GM19238 (cell line): ENCODE data around the gene EPB41L4A.

Experiments used
- DNase-seq: peaks from one replicate; pipeline ENCODE4 v3.0.0; 2011; ENCODE audit warnings: low spot score; ENCODE audit not compliant: insufficient read length

Gene EPB41L4A

GRCh38 chr5:112161392-112161748 is 257.7 kb downstream of the EPB41L4A start:
- DNase-seq, result no peak

GRCh38 chr5:112160652-112161391 is 258.3 kb downstream of the EPB41L4A start:
- peak; percentile 58 for DNase-seq

- DNase-seq, result no peak
These were observed 259.6 kb downstream of the EPB41L4A start for GRCh38 chr5:112159435-112159834.

GRCh38 chr5:112156211-112156610 is 262.9 kb downstream of the EPB41L4A start:
- no peak for DNase-seq

- no peak for DNase-seq
These were observed 264.0 kb downstream of the EPB41L4A start for GRCh38 chr5:112154940-112155686.

- DNase-seq, result no peak
These were observed 269.4 kb downstream of the EPB41L4A start for GRCh38 chr5:112149727-112150126.

GRCh38 chr5:112146323-112147226 is 272.5 kb downstream of the EPB41L4A start:
- DNase-seq, result no peak

- no peak for DNase-seq
These were observed 275.4 kb downstream of the EPB41L4A start for GRCh38 chr5:112143690-112144089.

- no peak for DNase-seq
These were observed 276.3 kb downstream of the EPB41L4A start for GRCh38 chr5:112142769-112143270.

- DNase-seq, result no peak
These were observed 277.5 kb downstream of the EPB41L4A start for GRCh38 chr5:112141582-112141981.

- no peak for DNase-seq
These were observed 280.6 kb downstream of the EPB41L4A start for GRCh38 chr5:112138526-112138925.

GRCh38 chr5:112136773-112137172 is 282.3 kb downstream of the EPB41L4A start:
- DNase-seq, result no peak

- no peak for DNase-seq
These were observed 291.2 kb downstream of the EPB41L4A start for GRCh38 chr5:112127861-112128260.

- no peak for DNase-seq
These were observed 292.1 kb downstream of the EPB41L4A start for GRCh38 chr5:112126982-112127381.

- DNase-seq, result no peak
These were observed 293.2 kb downstream of the EPB41L4A start for GRCh38 chr5:112125903-112126302.

GRCh38 chr5:112124788-112125187 is 294.3 kb downstream of the EPB41L4A start:
- no peak for DNase-seq

- DNase-seq, result no peak
These were observed 296.0 kb downstream of the EPB41L4A start for GRCh38 chr5:112123086-112123485.

- DNase-seq, result no peak
These were observed 296.7 kb downstream of the EPB41L4A start for GRCh38 chr5:112122353-112122752.

- DNase-seq, result no peak
These were observed 297.8 kb downstream of the EPB41L4A start for GRCh38 chr5:112121258-112121657.

GRCh38 chr5:112119969-112120368 is 299.1 kb downstream of the EPB41L4A start:
- DNase-seq, result no peak

GRCh38 chr5:112119508-112119907 is 299.6 kb downstream of the EPB41L4A start:
- DNase-seq, result no peak

GRCh38 chr5:112117551-112117950 is 301.5 kb downstream of the EPB41L4A start:
- DNase-seq, result no peak
